Stimulated activated CD4-positive, alpha-beta T cell treated with anti-CD3 and anti-CD28 coated beads, Interleukin-1b, Interleukin-23, amount 100 ng/mL, for 48 hours (primary cell): Measurements from ENCODE around the gene ELOVL7.
"Not testable (repeated sequence)": the region's sequence is repeated elsewhere in the genome, so short reads cannot be mapped to it uniquely, and the experiment has no call there.

Experiments
- DNase-seq: peaks from one replicate; pipeline ENCODE4 v3.0.0-alpha.2; 2020

Gene ELOVL7

DNA sequence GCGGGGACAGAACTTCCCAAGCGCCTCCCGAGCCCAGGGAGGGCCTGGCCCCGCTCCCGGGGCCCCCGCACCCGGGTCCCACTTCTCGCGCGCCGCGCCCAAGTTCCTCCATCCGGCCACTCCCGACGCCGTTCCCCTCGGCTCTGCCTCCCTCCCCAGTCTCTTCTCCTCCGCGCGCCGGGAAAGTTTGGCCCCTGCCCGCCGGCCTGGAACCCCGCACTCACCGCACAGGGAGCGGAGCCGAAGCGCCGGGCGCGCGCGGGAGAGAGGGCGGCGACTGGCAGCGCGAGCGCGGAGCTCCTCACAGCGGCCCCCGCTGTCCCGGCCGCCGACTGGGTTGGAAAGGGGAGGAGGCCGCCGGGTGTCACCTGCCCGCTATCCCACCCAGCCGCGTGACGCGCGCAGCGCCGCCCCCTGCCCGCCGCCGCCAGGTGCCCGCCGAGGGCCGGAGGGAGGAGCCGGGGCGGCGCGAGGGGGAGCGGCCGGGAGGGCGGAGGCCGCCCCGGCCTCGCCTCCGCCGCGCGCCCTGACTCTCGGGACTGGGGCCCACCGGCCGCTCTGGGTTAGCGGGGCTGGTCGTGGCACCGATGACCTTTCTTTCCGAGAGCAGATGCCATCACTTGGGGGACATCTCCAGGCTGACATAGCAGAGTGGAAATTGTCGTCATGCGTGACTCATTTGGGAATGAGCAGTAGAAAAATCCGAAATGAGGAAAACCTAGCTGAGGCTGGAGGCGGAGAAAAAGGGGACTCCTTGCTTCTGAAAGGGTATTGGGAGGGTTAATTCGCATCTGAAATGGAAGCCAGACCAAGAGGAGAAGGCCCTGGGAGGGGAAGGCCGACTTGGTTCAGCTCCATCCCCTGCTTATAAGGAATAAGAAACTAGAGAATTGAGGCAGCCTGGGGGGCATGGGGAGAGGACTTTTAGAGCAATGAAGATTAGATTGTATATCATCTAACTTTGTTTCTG is at the start of gene ELOVL7:
ELOVL7 (minus strand) TSS at position 334 of the 970 bp plus-strand sequence. CDS start 56,872 bp downstream, outside the sequence.
- peak; percentile 41 for DNase-seq

- DNase-seq: no peak
Observed at GRCh38 chr5:60893521-60893920, 49.5 kb upstream of the ELOVL7 start.

- DNase-seq: no peak
Observed at GRCh38 chr5:60891667-60892066, 47.6 kb upstream of the ELOVL7 start.

GRCh38 chr5:60888359-60889061 is 44.4 kb upstream of the ELOVL7 start:
- DNase-seq: no peak

DNA sequence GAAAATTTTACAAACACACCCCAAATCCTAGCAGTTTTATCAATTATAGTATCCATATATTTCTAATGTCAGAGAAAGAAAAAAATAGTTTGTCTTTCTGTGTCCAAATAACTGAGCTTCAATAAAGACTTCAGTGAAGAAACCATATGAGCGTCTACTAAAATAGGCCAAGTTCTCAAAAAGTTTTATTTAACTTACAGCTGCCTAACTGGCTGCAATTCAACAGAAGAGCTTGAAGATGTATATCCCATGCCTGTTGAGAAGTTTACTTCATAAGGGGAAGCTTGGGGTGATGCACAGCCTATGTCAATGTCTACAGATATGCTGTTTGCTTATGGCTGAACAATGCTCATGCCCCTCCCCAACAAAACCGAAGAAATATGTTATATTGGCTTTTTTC is 43.7 kb upstream of the ELOVL7 start:
- DNase-seq: no peak

- DNase-seq: no peak
Observed at GRCh38 chr5:60887096-60887495, 43.0 kb upstream of the ELOVL7 start.

DNA sequence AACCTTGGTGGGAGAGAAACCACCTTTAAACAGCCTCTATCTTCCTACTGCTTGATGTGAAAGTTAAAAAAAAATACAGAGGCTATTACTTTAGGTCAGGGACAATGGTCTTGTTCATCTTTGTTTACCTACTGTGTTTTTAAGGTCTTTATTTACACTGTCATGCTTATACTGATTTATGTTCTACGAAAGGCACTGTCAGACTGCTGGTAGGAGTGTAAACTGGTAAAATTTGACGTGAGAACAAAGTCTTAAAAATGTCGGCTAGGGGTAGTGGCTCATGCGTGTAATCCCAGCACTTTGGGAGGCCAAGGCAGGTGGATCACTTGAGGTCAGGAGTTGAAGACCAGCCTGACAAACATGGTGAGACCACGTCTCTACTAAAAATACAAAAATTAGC is 42.1 kb upstream of the ELOVL7 start:
- no peak for DNase-seq

- no peak for DNase-seq
Observed at GRCh38 chr5:60883229-60883628, 39.2 kb upstream of the ELOVL7 start.

- DNase-seq: no peak
Observed at GRCh38 chr5:60872892-60873291, 28.8 kb upstream of the ELOVL7 start.

DNA sequence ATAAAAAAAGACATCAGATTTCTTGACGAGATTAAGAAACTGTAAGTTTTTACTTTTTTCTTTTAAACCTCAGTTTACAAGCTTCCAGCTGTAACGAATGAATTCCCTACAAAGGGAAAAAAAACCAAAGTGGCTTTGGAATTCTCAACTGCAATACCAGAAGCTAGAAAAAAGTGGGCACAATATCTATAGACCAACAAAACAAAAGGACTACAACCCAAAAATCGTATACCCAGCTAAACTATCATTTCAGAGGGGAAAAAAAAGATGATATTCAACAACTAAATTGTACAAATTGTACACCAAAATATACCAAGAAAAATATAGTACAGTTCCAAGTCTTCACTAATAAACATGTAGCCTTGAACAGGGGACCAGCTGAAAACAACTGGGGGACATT is 26.8 kb upstream of the ELOVL7 start:
- DNase-seq: no peak

DNA sequence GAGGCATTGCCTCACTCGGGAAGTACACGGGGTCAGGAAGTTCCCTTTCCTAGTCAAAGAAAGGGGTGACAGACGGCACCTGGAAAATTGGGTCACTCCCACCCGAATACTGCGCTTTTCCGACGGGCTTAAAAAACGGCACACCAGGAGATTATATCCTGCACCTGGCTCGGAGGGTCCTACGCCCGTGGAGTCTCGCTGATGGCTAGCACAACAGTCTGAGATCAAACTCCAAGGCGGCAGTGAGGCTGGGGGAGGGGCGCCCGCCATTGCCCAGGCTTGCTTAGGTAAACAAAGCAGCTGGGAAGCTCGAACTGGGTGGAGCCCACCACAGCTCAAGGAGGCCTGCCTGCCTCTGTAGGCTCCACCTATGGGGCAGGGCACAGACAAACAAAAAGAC is 16.5 kb upstream of the ELOVL7 start:
- not testable (repeated sequence) for DNase-seq

DNA sequence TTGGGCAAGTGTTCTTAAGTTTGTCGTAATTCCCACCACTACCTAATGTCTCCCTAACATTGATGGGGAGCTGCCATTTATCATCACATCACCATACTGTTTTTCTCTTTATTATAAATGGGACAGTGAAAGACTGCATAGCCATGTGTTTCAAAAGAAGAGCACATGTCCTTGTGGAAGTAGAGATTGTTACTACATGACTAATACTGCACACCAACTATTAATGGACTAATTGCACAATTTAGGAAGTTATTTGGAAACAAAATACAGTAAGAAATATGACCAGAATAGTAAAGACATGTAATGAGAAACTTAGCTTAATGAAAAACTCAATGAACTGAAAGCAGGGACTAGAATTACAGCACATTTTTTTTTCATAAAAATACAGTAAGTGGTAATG is 12.0 kb upstream of the ELOVL7 start:
- DNase-seq: no peak

DNA sequence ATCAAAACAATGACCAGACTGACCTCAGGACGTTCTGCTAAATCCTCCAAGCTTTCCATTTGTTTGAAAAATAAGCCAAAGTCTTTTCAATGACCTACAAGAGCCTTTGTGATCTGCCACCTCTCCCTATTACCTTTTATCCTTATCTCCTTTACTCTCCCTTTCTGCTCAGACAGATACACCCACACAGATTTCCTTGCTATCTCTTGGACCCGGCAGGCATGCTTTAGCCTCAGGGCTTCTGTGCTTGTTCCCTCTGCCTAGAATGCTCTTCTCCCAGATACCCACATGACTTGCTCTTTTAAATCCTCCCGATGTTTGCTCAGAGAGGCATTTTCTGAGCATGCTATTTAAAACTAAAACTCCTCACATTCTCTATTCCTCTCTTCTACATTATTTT is 8.9 kb upstream of the ELOVL7 start:
- DNase-seq: no peak

DNA sequence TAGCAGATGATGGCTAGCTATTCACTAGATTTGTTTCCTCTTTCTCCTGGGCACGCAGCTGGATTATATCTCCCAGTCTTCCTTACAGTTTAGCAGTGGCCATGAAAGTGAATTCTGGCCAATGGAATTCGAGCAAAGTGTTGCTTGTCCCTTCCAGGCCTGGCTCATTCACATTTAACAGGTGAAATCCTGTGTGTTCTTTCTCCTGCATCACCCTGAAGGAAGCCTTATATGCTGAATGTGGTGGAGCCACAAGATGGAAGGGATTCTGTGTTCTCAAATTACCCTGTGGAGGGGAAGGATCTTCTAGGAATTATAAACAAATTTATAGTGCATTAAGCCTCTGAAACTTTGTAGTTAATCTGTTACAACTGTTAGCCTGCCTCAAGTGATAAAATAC is 8.2 kb upstream of the ELOVL7 start:
- no peak for DNase-seq

DNA sequence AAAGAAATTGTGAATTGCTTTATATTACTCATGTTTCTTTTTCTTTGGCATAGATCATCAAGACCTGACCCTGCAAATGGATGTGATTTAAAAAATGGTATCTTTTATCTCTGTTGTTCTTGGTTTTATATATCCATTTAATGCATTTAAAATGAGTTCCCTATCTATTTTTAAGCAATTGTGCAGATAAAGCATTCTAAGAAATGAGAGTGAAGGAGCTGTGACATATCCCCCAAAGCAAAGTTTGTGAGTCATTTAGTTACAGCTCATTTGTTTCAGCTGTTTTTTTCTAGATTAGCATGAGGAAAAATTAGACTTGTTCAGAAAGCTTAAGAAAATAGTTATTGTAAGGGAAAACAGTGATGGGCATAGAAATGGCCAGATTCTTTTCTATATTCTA is 7.6 kb upstream of the ELOVL7 start:
- no peak for DNase-seq

DNA sequence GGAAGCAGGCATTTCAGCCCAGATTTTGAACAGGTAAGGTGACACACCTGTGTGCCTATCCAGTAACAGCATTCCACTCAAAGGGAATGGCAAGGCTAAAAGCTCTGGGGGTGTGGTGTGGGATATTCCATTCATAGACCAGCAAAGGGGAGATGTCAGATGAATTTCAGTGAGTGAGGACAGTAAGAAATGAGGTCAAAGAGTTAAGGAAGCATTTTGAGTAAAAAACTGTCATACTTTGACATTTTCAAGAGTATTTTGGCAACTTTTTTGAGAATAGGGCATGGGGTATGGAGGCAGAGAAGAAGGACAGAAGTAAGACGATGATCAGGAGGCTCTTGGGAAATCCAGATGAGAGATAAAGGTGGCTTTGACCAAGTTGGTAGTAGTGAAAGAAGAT is 2.2 kb upstream of the ELOVL7 start:
- no peak for DNase-seq

- no peak for DNase-seq
Observed at GRCh38 chr5:60843386-60843935, 608 bp downstream of the ELOVL7 start.

GRCh38 chr5:60842871-60843385 is 1.1 kb downstream of the ELOVL7 start:
- DNase-seq: no peak

GRCh38 chr5:60841361-60841760 is 2.7 kb downstream of the ELOVL7 start:
- DNase-seq: no peak

- no peak for DNase-seq
Observed at GRCh38 chr5:60836131-60836530, 7.9 kb downstream of the ELOVL7 start.

DNA sequence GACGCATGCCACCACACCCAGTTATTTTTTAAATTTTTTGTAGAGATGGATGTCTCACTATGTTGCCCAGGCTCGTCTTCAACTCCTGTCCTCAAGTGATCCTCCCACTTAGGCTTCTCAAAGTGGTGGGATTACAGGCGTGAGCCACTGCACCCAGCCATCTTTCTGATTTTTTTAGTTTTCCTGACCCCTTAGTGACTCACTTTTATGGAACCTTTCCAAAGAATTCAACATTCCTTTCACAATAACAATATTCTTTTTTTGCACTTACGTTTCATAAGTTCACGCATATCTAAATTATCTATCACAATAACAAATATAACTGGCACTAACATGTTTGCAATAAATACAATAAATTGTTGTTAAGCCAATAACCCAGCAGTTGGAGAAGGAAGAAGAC is 8.5 kb downstream of the ELOVL7 start:
- no peak for DNase-seq

DNA sequence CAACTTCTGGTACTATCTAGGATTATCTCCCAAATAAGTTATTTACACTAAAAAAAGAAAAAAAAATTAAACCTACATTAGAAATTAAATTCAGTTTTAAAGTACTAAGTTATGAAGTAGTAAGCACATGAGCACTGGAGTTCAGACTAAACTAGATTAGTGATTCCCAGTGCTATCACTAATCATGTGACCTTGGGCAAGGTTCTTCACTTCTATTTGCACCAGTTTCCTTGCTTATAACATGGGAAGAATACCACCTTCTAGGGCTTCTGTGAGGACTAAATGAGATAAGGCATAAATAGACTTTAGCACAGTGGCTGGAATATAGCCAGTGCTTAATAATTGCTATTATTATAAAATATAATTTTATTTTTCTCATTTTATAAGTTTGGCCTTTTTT is 10.5 kb downstream of the ELOVL7 start:
- DNase-seq: no peak

GRCh38 chr5:60830581-60831127 is 13.4 kb downstream of the ELOVL7 start:
- no peak for DNase-seq
